Neuronal stem cell (in vitro differentiated cells): ENCODE results near the gene GP9.
A peak's percentile ranks its signal among the peaks of the same experiment; 100 is the strongest.

ENCODE experiments used
- DNase-seq: peaks from one replicate; pipeline ENCODE4 v3.0.0-alpha.2; 2013; ENCODE audit warnings: low spot score
- H2AFZ ChIP-seq: one replicate; pipeline ENCODE4 v1.6.1; 2013; ENCODE audit warnings: mild to moderate bottlenecking, low read length, inconsistent platforms
- H2AK5ac ChIP-seq: 2 replicates; pipeline ENCODE4 v1.6.1; 2013; ENCODE audit warnings: low read depth, mild to moderate bottlenecking, inconsistent platforms, low read length, moderate library complexity, mixed read lengths
- H2BK120ac ChIP-seq: 2 replicates; pipeline ENCODE4 v1.6.1; 2013; ENCODE audit warnings: low read depth, mild to moderate bottlenecking, inconsistent platforms, low read length, moderate library complexity, mixed read lengths
- H2BK12ac ChIP-seq: one replicate; pipeline ENCODE4 v1.6.1; 2013; ENCODE audit warnings: low read length, inconsistent platforms
- H2BK15ac ChIP-seq: 2 replicates; pipeline ENCODE4 v1.6.1; 2013; ENCODE audit warnings: mild to moderate bottlenecking, low read length, inconsistent platforms, mixed read lengths
- H2BK5ac ChIP-seq: one replicate; pipeline ENCODE4 v1.6.1; 2013; ENCODE audit warnings: inconsistent platforms, mild to moderate bottlenecking, low read length, moderate library complexity
- H3K14ac ChIP-seq: one replicate; pipeline ENCODE4 v1.6.1; 2013; ENCODE audit warnings: low read length, inconsistent platforms
- H3K18ac ChIP-seq: 2 replicates; pipeline ENCODE4 v1.6.1; 2013; ENCODE audit warnings: low read length, inconsistent platforms
- H3K23ac ChIP-seq: 2 replicates; pipeline ENCODE4 v1.6.1; 2013; ENCODE audit warnings: low read depth, mild to moderate bottlenecking, mixed read lengths, low read length, inconsistent platforms; ENCODE audit not compliant: poor library complexity
- H3K27ac ChIP-seq: replicated peaks from 3 replicates; pipeline ENCODE4 v1.5.1; 2013; ENCODE audit warnings: low read length, inconsistent platforms
- H3K27me3 ChIP-seq, 3 experiments: 2 replicates each; pipeline ENCODE4 v1.6.1; 2013; ENCODE audit warnings: low read length in 3 of 3, mild to moderate bottlenecking in 2 of 3, inconsistent platforms in 1 of 3, low read depth in 1 of 3, mixed read lengths in 1 of 3, moderate library complexity in 1 of 3; ENCODE audit not compliant: control insufficient read depth in 3 of 3, insufficient read depth in 3 of 3
- H3K36me3 ChIP-seq, 2 donors: replicated peaks in 1 of 2; 2 replicates each; pipeline ENCODE4 v1.6.1; 2013; ENCODE audit warnings: low read length in 2 of 2; ENCODE audit not compliant: control insufficient read depth in 2 of 2, insufficient read depth in 2 of 2
- H3K4ac ChIP-seq: 2 replicates; pipeline ENCODE4 v1.6.1; 2013; ENCODE audit warnings: inconsistent platforms, mild to moderate bottlenecking, low read length, moderate library complexity
- H3K4me1 ChIP-seq, 2 donors: 1 replicate in 1 of 2; 2 replicates in 1 of 2; pipeline ENCODE4 v1.6.1; 2013; ENCODE audit warnings: low read length in 2 of 2, low read depth in 1 of 2; ENCODE audit not compliant: control insufficient read depth in 2 of 2, insufficient read depth in 1 of 2
- H3K4me2 ChIP-seq: one replicate; pipeline ENCODE4 v1.6.1; 2013; ENCODE audit warnings: mild to moderate bottlenecking, low read length, inconsistent platforms; ENCODE audit not compliant: insufficient read depth, poor library complexity, severe bottlenecking
- H3K4me3 ChIP-seq, 2 donors: 2 replicates each; pipeline ENCODE4 v1.5.1; 2013; ENCODE audit warnings: low read length in 2 of 2, mild to moderate bottlenecking in 2 of 2, inconsistent platforms in 1 of 2, moderate library complexity in 1 of 2
- H3K79me1 ChIP-seq: one replicate; pipeline ENCODE4 v1.6.1; 2013; ENCODE audit warnings: low read depth, mild to moderate bottlenecking, inconsistent platforms, low read length, moderate library complexity
- H3K9ac ChIP-seq: one replicate; pipeline ENCODE4 v1.6.1; 2013; ENCODE audit warnings: mild to moderate bottlenecking, low read depth, low read length, inconsistent platforms; ENCODE audit not compliant: poor library complexity
- H3K9me3 ChIP-seq, 2 donors: replicated peaks in 1 of 2; 2 replicates each; pipeline versions ENCODE3 to v1.6.1; 2013; ENCODE audit warnings: low read length in 2 of 2, mild to moderate bottlenecking in 2 of 2, inconsistent platforms in 1 of 2, low read depth in 1 of 2, mixed read lengths in 1 of 2, moderate library complexity in 1 of 2; ENCODE audit not compliant: control insufficient read depth in 2 of 2, insufficient read depth in 1 of 2
- H4K8ac ChIP-seq: one replicate; pipeline ENCODE4 v1.6.1; 2013; ENCODE audit warnings: low read depth, mild to moderate bottlenecking, inconsistent platforms, low read length, moderate library complexity
- H4K91ac ChIP-seq: one replicate; pipeline ENCODE4 v1.6.1; 2013; ENCODE audit warnings: low read length, low read depth, mild to moderate bottlenecking, inconsistent platforms; ENCODE audit not compliant: poor library complexity
- WGBS, 2 donors: extraction: QIAGEN DNeasy Blood & Tissue Kit; methylation state at CpG; one replicate each; pipeline ENCODE4 v1.1.7; 2013; ENCODE audit warnings: missing lambda C conversion rate in 2 of 2, mixed read lengths in 1 of 2; ENCODE audit not compliant: insufficient read length in 2 of 2, insufficient replicate concordance in 1 of 2; ENCODE audit errors: extremely low coverage in 2 of 2; 5-methylcytosine and 5-hydroxymethylcytosine counted together

The GP9 gene

GRCh38 chr3:129061023-129061887 is 676 bp downstream of the GP9 start:
- no peak overlapping the region for H3K14ac ChIP-seq
- no CpG with 5 or more reads among the region's 19 CpGs for WGBS, 2 donors
- H3K4me1 ChIP-seq: no peaks in the 10 kb centered on the region
- H2AFZ ChIP-seq: no peak overlapping the region
- no peak overlapping the region for H3K4me2 ChIP-seq
- peak overlapping the region; percentile 34 for H4K91ac ChIP-seq
- no peak overlapping the region for H3K4me3 ChIP-seq
- H3K23ac ChIP-seq: no peak overlapping the region
- no peaks in the 10 kb centered on the region for H3K79me1 ChIP-seq
- peak overlapping the region; percentile 59 for H3K4ac ChIP-seq
- H3K27ac ChIP-seq: no peak overlapping the region
- H2BK5ac ChIP-seq: no peak overlapping the region
- no peak overlapping the region for H2BK120ac ChIP-seq
- no peaks in the 10 kb centered on the region for H3K9me3 ChIP-seq
- H2BK15ac ChIP-seq: no peak overlapping the region
- H3K27me3 ChIP-seq: peaks cover 0 to 16% (median 0%) of the 10 kb centered on the region in 3 experiments
- DNase-seq: no peak
- H2BK12ac ChIP-seq: no peak overlapping the region
- H3K36me3 ChIP-seq: no peaks in the 10 kb centered on the region
- H3K18ac ChIP-seq: peak overlapping the region; percentile 37
- peak overlapping the region; percentile 93 for H4K8ac ChIP-seq
- peak overlapping the region; percentile 13 for H3K9ac ChIP-seq
- no peak overlapping the region for H2AK5ac ChIP-seq

GRCh38 chr3:129061888-129062834 is 1.6 kb downstream of the GP9 start:
- Histone ChIP-seq H4K91ac (peak overlapping the region; percentile 34), H3K79me1 (no peaks in the 10 kb centered on the region), H3K27ac (no peak overlapping the region), H3K9me3 (no peaks in the 10 kb centered on the region), H3K4me1 (no peaks in the 10 kb centered on the region), H3K14ac (no peak overlapping the region), H3K36me3 (no peaks in the 10 kb centered on the region), H2BK120ac (no peak overlapping the region), H2BK5ac (no peak overlapping the region), H3K9ac (peak overlapping the region; percentile 13), H3K4me3 (no peak overlapping the region), H2BK12ac (no peak overlapping the region), H3K4me2 (no peak overlapping the region), H2AFZ (no peak overlapping the region), H2BK15ac (no peak overlapping the region), H3K27me3 (peaks cover 0 to 16% (median 0%) of the 10 kb centered on the region in 3 experiments), H2AK5ac (peak overlapping the region; percentile 25), H3K4ac (peak overlapping the region; percentile 59), H3K23ac (no peak overlapping the region), H3K18ac (peak overlapping the region; percentile 37), H4K8ac (peak overlapping the region; percentile 93)
- no peak for DNase-seq
- WGBS, 2 donors: no CpG with 5 or more reads among the region's 32 CpGs

- Histone ChIP-seq H3K18ac (no peak overlapping the region), H3K14ac (no peak overlapping the region), H3K27ac (no peak overlapping the region), H3K4ac (no peak overlapping the region), H3K27me3 (peaks cover 0 to 16% (median 0%) of the 10 kb centered on the region in 3 experiments), H2AFZ (no peak overlapping the region), H3K4me3 (no peak overlapping the region), H3K4me2 (no peak overlapping the region), H2AK5ac (peak overlapping the region; percentile 43), H4K8ac (no peak overlapping the region), H3K36me3 (no peaks in the 10 kb centered on the region), H3K9ac (no peak overlapping the region), H3K9me3 (no peaks in the 10 kb centered on the region), H3K23ac (no peak overlapping the region), H3K79me1 (no peaks in the 10 kb centered on the region), H2BK120ac (no peak overlapping the region), H3K4me1 (no peaks in the 10 kb centered on the region), H4K91ac (no peak overlapping the region), H2BK5ac (no peak overlapping the region), H2BK12ac (no peak overlapping the region), H2BK15ac (no peak overlapping the region)
- WGBS, 2 donors: no CpG with 5 or more reads among the region's 10 CpGs
- no peak for DNase-seq
These were observed 2.6 kb downstream of the GP9 start for GRCh38 chr3:129063091-129063640.
